Upper lobe of right lung (tissue), 1 donor: ENCODE measurements around the gene CEP68. TPM values are rescaled to one million over a fixed set of nuclear protein-coding genes. Genes with fewer than 3 reads are reported as not detected.
A peak's percentile ranks its signal among the peaks of the same experiment; 100 is the strongest.

Source experiments
- ATAC-seq: fragments of 200-7000 bp; cut with Tn5 transposase; one replicate; pipeline ENCODE4 v1.9.1; 2020; ENCODE audit warnings: mild to moderate bottlenecking, moderate library complexity
- DNase-seq: peaks from one replicate; pipeline ENCODE4 v3.0.0-alpha.2; 2020
- H3K27ac ChIP-seq: fragments of 200-600 bp; one replicate; pipeline ENCODE4 v1.8.0; 2022
- H3K27me3 ChIP-seq: fragments of 200-600 bp; one replicate; pipeline ENCODE4 v1.8.0; 2022; ENCODE audit warnings: mild to moderate bottlenecking
- H3K36me3 ChIP-seq: fragments of 200-600 bp; one replicate; pipeline ENCODE4 v1.8.0; 2022
- H3K4me1 ChIP-seq: fragments of 200-600 bp; one replicate; pipeline ENCODE4 v1.8.0; 2022
- H3K4me3 ChIP-seq: fragments of 200-600 bp; one replicate; pipeline ENCODE4 v1.8.0; 2022; ENCODE audit warnings: mild to moderate bottlenecking
- H3K9me3 ChIP-seq: fragments of 200-600 bp; one replicate; pipeline ENCODE4 v1.8.0; 2022
- intact Hi-C: fragments of 100-400 bp; cut with DNase I; formaldehyde crosslinking; loops from one replicate; pipeline ENCODE4 v1.11.0; 2022
- total RNA-seq: library from RNA; stranded (reverse); fragmentation: NEBNext Ultra II Directional; extraction: Animal tissue kit (Norgen Biotek cat#: 25700); gene quantifications from one replicate; pipeline ENCODE4 v1.2.1, GENCODE V29; 2021
- TF ChIP-seq, protein P1 (sequence below): fragments of 200-600 bp; IDR thresholded peaks from one replicate; pipeline ENCODE4 v1.8.0; 2022; ENCODE audit warnings: antibody characterized with exemption
- donor health status: DM: no; HTN: yes; CAD: no; lungs with severe emphysema.

The CEP68 gene
- total RNA-seq, 1 donor from 2014 or later = 16.0 TPM

DNA sequence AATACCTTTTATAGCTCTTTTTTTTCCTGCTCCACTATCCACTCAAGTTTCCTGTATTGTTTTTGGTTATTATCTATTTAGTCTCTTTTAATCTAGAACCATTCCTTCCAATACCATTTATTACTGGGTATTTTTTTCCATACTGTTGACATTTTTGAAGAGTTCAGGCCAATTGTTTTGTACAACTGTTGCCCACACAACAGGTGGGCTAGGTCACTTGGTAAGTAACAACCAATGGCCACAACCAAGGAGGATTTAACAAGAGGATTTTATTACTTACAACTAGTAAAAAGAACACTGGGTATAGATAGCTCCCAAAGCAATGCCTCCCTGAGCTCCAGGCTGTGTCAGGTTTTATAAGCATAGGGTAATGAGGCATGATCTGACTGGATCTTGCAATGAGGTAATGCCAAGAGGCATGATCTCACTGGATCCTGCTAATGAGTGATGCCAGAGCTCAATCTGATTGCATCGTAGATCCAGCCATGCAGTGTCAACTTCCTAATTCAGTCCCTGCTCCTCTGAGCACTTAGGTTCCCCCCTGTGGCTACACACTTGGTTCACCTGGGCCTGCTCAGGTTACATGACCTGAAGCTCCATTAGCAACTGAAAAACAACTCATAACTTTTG is 7.1 kb upstream of the CEP68 start:
- DNase-seq = no peak
- H3K4me3 ChIP-seq = no peak overlapping the region
- no peaks in the 10 kb centered on the region for H3K4me1 ChIP-seq
- H3K27me3 ChIP-seq = no peaks in the 10 kb centered on the region
- H3K27ac ChIP-seq = no peak overlapping the region
- intact Hi-C loops = no loop called here
- no peak for ATAC-seq
- no peaks in the 10 kb centered on the region for H3K36me3 ChIP-seq
- TF ChIP-seq, protein P1, sequence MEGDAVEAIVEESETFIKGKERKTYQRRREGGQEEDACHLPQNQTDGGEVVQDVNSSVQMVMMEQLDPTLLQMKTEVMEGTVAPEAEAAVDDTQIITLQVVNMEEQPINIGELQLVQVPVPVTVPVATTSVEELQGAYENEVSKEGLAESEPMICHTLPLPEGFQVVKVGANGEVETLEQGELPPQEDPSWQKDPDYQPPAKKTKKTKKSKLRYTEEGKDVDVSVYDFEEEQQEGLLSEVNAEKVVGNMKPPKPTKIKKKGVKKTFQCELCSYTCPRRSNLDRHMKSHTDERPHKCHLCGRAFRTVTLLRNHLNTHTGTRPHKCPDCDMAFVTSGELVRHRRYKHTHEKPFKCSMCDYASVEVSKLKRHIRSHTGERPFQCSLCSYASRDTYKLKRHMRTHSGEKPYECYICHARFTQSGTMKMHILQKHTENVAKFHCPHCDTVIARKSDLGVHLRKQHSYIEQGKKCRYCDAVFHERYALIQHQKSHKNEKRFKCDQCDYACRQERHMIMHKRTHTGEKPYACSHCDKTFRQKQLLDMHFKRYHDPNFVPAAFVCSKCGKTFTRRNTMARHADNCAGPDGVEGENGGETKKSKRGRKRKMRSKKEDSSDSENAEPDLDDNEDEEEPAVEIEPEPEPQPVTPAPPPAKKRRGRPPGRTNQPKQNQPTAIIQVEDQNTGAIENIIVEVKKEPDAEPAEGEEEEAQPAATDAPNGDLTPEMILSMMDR = no peak
- H3K9me3 ChIP-seq = peaks cover 3% of the 10 kb centered on the region

DNA sequence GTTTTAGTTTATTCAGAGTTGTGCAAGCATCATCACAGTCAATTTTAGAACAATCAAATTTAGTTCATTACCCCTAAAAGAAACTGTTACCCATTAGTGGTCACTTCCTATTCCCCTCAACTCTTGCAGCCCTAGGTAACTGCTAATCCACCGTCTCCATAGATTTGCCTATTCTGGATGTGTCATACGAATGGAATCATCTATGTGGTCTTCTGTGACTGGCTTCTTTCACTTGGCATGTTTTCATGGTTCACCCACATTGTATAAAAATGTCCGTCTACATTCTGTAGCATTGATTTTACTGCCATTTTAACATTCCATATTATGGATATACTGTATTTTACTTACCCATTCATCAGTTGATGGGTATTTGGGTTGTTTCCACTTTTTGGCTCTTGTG is 5.3 kb upstream of the CEP68 start:
- intact Hi-C loops = no loop called here
- DNase-seq = no peak
- H3K4me3 ChIP-seq = no peak overlapping the region
- no peak overlapping the region for H3K27ac ChIP-seq
- no peaks in the 10 kb centered on the region for H3K9me3 ChIP-seq
- no peak for ATAC-seq
- H3K36me3 ChIP-seq = no peaks in the 10 kb centered on the region
- TF ChIP-seq, protein P1 = no peak
- H3K4me1 ChIP-seq = peaks cover 4% of the 10 kb centered on the region
- H3K27me3 ChIP-seq = no peaks in the 10 kb centered on the region

DNA sequence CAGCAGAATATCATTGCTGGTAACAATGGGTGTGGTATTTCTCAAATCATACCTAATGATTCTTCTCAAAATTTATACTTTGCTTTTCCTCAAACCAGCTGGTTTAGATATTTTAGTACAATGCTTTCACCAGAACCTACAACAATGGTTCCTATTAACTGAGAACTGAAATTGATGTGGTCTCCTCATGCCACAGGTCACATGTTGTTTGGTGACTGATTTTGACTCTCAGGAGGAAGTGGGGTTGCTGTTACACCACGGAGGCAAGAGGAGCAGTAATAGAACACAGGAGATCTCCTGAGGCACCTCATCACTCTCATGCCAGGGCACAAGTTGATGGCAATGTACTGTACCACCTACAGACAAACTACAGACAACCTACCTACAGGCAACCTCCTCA is 3.0 kb upstream of the CEP68 start:
- no peak overlapping the region for H3K4me3 ChIP-seq
- peaks cover 15% of the 10 kb centered on the region for H3K4me1 ChIP-seq
- H3K9me3 ChIP-seq = no peaks in the 10 kb centered on the region
- no peak for DNase-seq
- H3K36me3 ChIP-seq = no peaks in the 10 kb centered on the region
- TF ChIP-seq, protein P1 = no peak
- peak; percentile 9 for ATAC-seq
- no peak overlapping the region for H3K27ac ChIP-seq
- intact Hi-C loops = no loop called here
- no peaks in the 10 kb centered on the region for H3K27me3 ChIP-seq

DNA sequence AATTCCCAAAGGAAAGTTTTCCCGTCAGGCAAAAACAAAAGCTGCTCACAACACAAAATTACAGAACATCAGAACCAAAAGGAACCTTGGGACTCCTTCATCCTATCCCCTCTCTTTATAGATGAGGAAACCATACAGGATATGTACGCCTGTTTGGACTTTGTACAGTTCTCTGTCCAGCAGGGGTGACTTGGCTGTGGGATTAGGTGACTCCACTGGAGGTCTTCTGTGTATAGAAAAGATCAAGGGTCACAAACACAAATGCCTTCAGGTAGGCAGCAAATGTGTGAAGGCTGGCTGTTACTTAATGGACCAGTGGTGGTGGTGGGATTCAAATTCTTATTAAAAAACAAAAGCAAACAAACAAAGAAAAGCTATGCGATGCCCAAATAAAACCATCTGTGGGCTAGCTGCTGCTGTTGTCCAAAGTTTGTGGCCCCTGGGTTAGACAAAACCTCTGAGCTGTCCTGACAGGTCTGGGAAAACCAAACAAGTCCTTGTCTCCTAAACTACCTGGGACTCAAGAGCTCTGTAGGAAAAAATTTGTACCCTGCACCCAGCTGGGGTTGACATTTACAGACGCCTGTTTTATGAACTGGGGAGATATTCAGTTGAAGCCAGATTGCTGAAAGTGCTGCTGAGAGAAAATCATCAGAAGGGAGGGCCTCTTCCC is 1.3 kb upstream of the CEP68 start:
- peak overlapping the region; percentile 86 for H3K4me3 ChIP-seq
- intact Hi-C loops = no loop called here
- no peaks in the 10 kb centered on the region for H3K9me3 ChIP-seq
- DNase-seq = no peak
- no peak for ATAC-seq
- H3K27ac ChIP-seq = no peak overlapping the region
- H3K4me1 ChIP-seq = peaks cover 19% of the 10 kb centered on the region
- TF ChIP-seq, protein P1 = no peak
- no peaks in the 10 kb centered on the region for H3K27me3 ChIP-seq
- no peaks in the 10 kb centered on the region for H3K36me3 ChIP-seq

DNA sequence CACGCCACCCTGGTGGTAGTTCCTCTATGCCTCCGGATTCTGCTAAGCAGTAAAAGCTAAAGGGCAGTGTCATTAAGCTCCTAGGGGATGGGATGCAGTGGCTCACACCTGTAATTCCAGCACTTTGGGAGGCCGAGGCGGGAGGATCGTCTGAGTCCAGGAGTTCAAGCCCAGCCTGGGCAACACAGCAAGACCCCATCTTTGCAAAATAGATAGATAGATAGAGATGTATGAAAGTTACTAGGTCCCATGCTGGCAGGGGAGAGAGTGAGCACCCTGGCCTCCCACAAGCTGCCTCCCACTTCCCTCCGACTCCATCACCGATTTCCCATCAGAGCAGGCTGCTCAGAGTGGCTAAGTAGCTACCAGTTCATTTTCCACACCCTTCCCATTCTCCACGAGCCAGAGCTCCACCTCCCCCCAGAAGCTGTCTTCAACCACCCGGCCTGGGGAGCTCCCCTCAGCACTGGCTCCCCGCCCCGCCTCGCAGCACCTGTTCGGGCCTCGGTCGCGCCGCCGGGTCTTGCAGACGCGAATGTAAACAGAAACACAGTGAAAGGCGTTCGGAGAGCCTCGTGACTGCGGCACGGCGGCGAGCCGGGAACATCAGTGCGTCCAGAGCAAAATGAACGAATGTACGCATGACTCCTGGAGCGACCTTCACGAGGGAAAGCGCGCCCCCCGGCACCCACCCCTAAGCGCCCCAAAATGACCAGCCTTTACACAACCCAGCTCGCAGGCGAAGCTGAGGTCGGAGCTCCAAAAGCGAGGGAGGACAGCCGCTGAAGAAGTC is 598 bp upstream of the CEP68 start:
- TF ChIP-seq, protein P1 = no peak
- Histone ChIP-seq H3K4me1 (peaks cover 23% of the 10 kb centered on the region), H3K27me3 (no peaks in the 10 kb centered on the region), H3K27ac (peak overlapping the region; percentile 59), H3K4me3 (peak overlapping the region; percentile 86), H3K9me3 (no peaks in the 10 kb centered on the region), H3K36me3 (no peaks in the 10 kb centered on the region)
- ATAC-seq (peak; percentile 44), DNase-seq (peak; percentile 83)
- intact Hi-C loops = no loop called here
